Lung (tissue), 12 donors: ENCODE results near the gene THAP12. TPM values are rescaled to one million over a fixed set of nuclear protein-coding genes. Genes with fewer than 3 reads are reported as not detected.

Experiments
- ATAC-seq: fragments of 200-7000 bp; cut with Tn5 transposase; one replicate; pipeline ENCODE4 v1.9.1; 2020; ENCODE audit warnings: moderate number of reproducible peaks; ENCODE audit not compliant: insufficient read depth, low FRiP score
- DNase-seq, 3 donors: peaks; one replicate each; pipeline ENCODE4 v3.0.0-alpha.2; 2013 to 2017
- H3K27ac ChIP-seq, 2 donors: one replicate each; pipeline ENCODE4 v1.5.1; 2013; ENCODE audit warnings: mild to moderate bottlenecking in 2 of 2, moderate library complexity in 2 of 2, control low read depth in 1 of 2, inconsistent platforms in 1 of 2, low read depth in 1 of 2, low read length in 1 of 2
- H3K27me3 ChIP-seq, 3 donors: one replicate each; pipeline ENCODE4 v1.5.1; 2013; ENCODE audit warnings: low read length in 2 of 3; ENCODE audit not compliant: control insufficient read depth in 3 of 3, insufficient read depth in 3 of 3
- H3K36me3 ChIP-seq, 4 donors: one replicate each; pipeline ENCODE4 v1.5.1; 2013; ENCODE audit warnings: low read length in 4 of 4, mild to moderate bottlenecking in 1 of 4, moderate library complexity in 1 of 4; ENCODE audit not compliant: control insufficient read depth in 4 of 4, insufficient read depth in 4 of 4
- H3K4me1 ChIP-seq, 5 donors: one replicate each; pipeline ENCODE4 v1.5.1; 2013; ENCODE audit warnings: low read length in 5 of 5, mild to moderate bottlenecking in 2 of 5, moderate library complexity in 1 of 5; ENCODE audit not compliant: control insufficient read depth in 5 of 5, insufficient read depth in 5 of 5
- H3K4me3 ChIP-seq: one replicate; pipeline ENCODE4 v1.5.1; 2013; ENCODE audit warnings: mild to moderate bottlenecking, control low read depth, moderate library complexity
- H3K9ac ChIP-seq, 2 donors: one replicate each; pipeline ENCODE4 v1.5.1; 2013; ENCODE audit warnings: low read length in 2 of 2, control low read depth in 1 of 2; ENCODE audit not compliant: insufficient read depth in 1 of 2
- H3K9me3 ChIP-seq, 4 donors: one replicate each; pipeline ENCODE4 v1.5.1; 2013; ENCODE audit warnings: low read length in 3 of 4, mild to moderate bottlenecking in 1 of 4, moderate library complexity in 1 of 4; ENCODE audit not compliant: control insufficient read depth in 4 of 4, insufficient read depth in 3 of 4
- WGBS, 2 donors: extraction: QIAGEN DNeasy Blood & Tissue Kit; methylation state at CpG; one replicate each; pipeline ENCODE4 v1.1.7; 2013; 5-methylcytosine and 5-hydroxymethylcytosine counted together
- polyA plus RNA-seq, 2 donors: library from polyadenylated mRNA; stranded (reverse); fragments of 200-250 nt; gene quantifications; one replicate each; pipeline ENCODE4 v1.2.1, GENCODE V29; 2013
- total RNA-seq, 2 donors: library from RNA; depleted of rRNA in 1 of 2; stranded (reverse); fragments of >200 nt in 1 of 2; gene quantifications; one replicate each; pipeline ENCODE4 v1.2.1, GENCODE V29; 2014 to 2021
- TF ChIP-seq, protein P1 (sequence below): IDR thresholded peaks from 2 replicates; pipeline ENCODE4 v1.5.1; 2012; ENCODE audit warnings: mild to moderate bottlenecking; ENCODE audit errors: control extremely low read depth, extremely low read depth
- donor health status: control.
- donor health status: control.
- donor health status: Bipolar disorder and iron deficiency.
- donor health status: healthy.
- donor health status: DM: yes; HTN: yes; CAD: no.

Gene THAP12
- total and polyA plus RNA-seq, 4 donors, result 18.5 to 43.4 (median 28.4) TPM

DNA sequence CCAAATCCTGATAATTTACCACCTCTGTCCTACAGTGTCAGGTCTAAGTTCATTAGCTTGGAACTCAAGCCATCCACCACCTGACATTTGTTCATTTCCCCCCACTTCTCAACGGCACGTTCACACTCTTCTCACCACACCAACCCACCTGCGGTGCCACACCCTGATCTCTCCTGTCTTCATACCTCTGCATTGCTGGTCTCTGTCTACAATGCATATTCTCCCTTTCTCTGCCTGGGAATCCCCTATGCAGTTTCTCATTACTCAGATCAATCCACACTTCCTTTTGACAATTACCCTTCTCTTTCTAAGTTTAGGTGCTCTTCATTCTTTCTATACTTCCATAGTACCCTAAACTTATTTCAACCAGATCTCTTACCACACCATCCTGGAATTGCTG, 43.4 kb upstream of the THAP12 start:
- no peak for ATAC-seq
- no peaks in the 10 kb centered on the region for H3K27me3 ChIP-seq

DNA sequence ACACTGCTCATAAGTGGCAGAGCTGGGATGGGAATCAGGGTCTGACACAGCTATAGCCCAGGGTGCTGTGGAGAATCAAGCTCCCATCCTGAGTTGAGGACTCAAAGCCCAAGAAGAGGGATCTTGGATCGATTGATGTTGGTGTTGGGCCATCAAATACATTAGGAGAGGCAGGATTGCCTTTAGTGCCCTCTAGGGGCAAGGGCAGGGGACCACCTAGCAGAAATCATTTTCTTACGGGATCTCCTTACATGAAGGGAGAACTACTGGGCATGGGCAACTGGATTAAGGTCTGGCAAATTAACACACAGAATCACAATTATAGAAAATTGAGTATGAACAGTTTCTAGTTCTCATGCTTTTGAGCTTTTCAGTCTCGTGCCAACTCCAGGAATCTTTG, 39.0 kb upstream of the THAP12 start:
- no peaks in the 10 kb centered on the region for H3K36me3 ChIP-seq
- TF ChIP-seq, protein P1, sequence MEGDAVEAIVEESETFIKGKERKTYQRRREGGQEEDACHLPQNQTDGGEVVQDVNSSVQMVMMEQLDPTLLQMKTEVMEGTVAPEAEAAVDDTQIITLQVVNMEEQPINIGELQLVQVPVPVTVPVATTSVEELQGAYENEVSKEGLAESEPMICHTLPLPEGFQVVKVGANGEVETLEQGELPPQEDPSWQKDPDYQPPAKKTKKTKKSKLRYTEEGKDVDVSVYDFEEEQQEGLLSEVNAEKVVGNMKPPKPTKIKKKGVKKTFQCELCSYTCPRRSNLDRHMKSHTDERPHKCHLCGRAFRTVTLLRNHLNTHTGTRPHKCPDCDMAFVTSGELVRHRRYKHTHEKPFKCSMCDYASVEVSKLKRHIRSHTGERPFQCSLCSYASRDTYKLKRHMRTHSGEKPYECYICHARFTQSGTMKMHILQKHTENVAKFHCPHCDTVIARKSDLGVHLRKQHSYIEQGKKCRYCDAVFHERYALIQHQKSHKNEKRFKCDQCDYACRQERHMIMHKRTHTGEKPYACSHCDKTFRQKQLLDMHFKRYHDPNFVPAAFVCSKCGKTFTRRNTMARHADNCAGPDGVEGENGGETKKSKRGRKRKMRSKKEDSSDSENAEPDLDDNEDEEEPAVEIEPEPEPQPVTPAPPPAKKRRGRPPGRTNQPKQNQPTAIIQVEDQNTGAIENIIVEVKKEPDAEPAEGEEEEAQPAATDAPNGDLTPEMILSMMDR, result no peak
- no peaks in the 10 kb centered on the region for H3K9me3 ChIP-seq
- DNase-seq (no peak), ATAC-seq (no peak)
- no peaks in the 10 kb centered on the region for H3K4me1 ChIP-seq
- 54 to 61% methylated on average over 3 of the region's 3 CpGs for WGBS, 2 donors
- no peaks in the 10 kb centered on the region for H3K27me3 ChIP-seq
- no peak overlapping the region for H3K27ac ChIP-seq
- H3K9ac ChIP-seq, result no peak overlapping the region
- H3K4me3 ChIP-seq, result no peak overlapping the region

More for the DNA sequence above, 43.4 kb upstream of the THAP12 start:
- no peak for DNase-seq
- TF ChIP-seq, protein P1, result no peak
- Histone ChIP-seq H3K4me3 (no peak overlapping the region), H3K9ac (no peak overlapping the region), H3K27ac (no peak overlapping the region), H3K4me1 (peaks cover 0 to 4% (median 0%) of the 10 kb centered on the region in 5 donors), H3K9me3 (no peaks in the 10 kb centered on the region), H3K36me3 (no peaks in the 10 kb centered on the region)
- WGBS, 2 donors, result 53 to 79% methylated on average over 3 of the region's 3 CpGs

DNA sequence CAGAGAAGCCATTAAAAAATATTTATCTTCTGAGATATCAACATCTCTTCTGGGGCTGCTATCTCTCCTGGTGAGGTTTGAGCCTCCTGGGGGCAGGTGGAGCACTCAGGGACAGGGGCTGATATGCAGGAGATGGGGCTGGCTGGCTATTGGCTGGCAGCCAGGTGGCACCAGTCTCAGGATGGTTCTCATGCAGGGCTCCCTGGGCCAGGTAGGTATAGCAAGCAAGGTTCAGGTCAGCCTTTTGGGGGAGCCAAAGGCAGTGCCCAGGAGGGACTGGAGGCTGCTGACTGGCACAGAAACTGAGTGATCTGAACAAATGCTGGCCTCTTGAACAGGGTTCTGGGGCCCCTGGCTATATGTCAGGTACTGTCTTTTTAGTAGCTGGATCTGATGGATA, 34.1 kb upstream of the THAP12 start:
- Histone ChIP-seq H3K36me3 (no peaks in the 10 kb centered on the region), H3K4me3 (no peak overlapping the region), H3K27me3 (no peaks in the 10 kb centered on the region), H3K4me1 (peaks cover 0 to 6% (median 0%) of the 10 kb centered on the region in 5 donors), H3K27ac (no peak overlapping the region), H3K9ac (no peak overlapping the region), H3K9me3 (no peaks in the 10 kb centered on the region)
- ATAC-seq, result no peak
- DNase-seq, result no peak
- TF ChIP-seq, protein P1, result no peak

DNA sequence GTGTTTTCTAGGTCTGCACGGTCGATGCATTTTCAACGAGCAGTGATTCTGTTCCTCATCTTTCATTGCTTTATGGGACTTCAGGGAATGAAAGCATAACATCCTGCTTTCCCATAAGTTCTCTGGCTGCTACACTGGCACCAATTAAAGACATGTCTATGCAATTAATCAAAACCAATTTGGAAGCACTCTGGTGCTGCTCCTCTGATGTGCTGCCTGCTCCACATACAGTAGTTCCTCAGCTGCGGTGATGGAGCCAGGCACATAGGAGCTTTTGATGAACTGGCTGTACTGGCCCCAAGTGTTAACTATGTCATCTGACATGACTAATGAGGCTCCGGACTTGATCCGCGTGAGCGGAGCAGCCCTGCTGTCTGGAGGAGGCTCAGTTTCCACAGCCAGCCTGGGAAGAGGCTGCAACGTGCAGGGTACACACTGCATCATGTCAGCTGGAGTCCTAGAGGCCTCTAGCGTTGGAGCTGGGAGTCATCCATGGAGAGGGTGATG, 30.0 kb upstream of the THAP12 start:
- DNase-seq (peak in 1 of 3 donors; percentile 40), ATAC-seq (no peak)

More for the DNA sequence above, 30.0 kb upstream of the THAP12 start:
- no peaks in the 10 kb centered on the region for H3K9me3 ChIP-seq
- H3K4me3 ChIP-seq, result no peak overlapping the region
- no peaks in the 10 kb centered on the region for H3K27me3 ChIP-seq
- H3K36me3 ChIP-seq, result no peaks in the 10 kb centered on the region
- no peak overlapping the region for H3K27ac ChIP-seq
- H3K4me1 ChIP-seq, result peaks cover 0 to 13% (median 0%) of the 10 kb centered on the region in 5 donors
- TF ChIP-seq, protein P1, result no peak
- H3K9ac ChIP-seq, result no peak overlapping the region
- 79 to 83% methylated on average over 10 of the region's 10 CpGs for WGBS, 2 donors
